GM18511 (cell line): ENCODE results near the gene NUP205.
"Not testable (repeated sequence)": the region's sequence is repeated elsewhere in the genome, so short reads cannot be mapped to it uniquely, and the experiment has no call there.

Experiments used
- ATAC-seq: cut with Tn5 transposase; IDR thresholded peaks from one replicate; pipeline ENCODE4 v1.9.1; 2021; ENCODE audit warnings: mild to moderate bottlenecking, moderate library complexity; ENCODE audit not compliant: unreplicated experiment

NUP205 gene

DNA sequence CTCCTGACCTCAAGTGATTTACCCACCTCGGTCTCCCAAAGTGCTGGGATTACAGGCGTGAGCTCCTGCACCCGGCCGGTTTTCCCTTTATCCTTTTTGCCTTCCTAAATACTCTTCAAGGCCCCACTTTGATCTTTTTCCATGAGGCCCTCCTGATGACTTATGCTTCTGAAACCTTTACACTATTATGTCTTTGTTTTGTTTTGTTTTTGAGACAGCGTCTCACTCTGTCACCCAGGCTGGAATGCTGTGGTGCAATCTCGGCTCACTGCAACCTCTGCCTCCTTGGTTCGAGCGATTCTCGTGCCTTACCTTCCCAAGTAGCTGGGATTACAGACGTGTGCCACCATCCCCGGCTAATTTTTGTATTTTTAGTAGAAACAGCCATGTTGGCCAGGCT, 108.4 kb downstream of the NUP205 start:
- no peak for ATAC-seq

DNA sequence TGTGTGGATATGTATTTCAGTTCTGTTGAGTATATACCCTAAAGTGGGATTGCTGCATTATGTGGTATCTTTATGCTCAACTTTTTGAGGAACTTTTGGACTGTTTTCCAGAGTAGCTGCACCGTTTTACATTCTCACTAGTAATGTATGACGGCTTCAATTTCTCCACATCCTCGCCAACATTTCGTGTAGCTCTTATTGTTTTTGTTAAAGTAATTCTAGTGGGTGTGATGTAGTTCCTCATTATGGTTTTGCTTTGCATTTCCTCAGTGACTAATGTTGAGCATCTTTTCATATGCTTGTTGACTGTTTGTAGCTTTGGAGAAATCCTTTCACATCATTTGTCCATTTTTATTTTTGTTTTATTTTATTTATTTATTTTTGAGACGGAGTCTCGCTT, 109.1 kb downstream of the NUP205 start:
- no peak for ATAC-seq

DNA sequence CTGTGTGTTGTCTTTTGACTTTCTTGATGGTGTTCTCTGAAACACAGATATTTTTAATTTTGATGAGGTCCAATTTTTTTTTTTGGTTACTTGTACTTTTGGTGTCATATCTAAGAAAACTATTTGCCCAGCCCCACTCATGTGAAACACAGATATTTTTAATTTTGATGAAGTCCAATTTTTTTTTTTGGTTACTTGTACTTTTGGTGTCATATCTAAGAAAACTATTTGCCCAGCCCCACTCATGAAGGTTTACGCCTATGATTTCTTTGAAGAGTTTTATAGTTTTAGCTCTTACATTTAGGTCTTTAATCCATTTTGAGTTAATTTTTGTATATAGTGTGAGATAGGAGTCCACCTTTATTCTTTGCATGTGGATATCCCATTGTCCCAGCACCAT, 109.9 kb downstream of the NUP205 start:
- not testable (repeated sequence) for ATAC-seq

DNA sequence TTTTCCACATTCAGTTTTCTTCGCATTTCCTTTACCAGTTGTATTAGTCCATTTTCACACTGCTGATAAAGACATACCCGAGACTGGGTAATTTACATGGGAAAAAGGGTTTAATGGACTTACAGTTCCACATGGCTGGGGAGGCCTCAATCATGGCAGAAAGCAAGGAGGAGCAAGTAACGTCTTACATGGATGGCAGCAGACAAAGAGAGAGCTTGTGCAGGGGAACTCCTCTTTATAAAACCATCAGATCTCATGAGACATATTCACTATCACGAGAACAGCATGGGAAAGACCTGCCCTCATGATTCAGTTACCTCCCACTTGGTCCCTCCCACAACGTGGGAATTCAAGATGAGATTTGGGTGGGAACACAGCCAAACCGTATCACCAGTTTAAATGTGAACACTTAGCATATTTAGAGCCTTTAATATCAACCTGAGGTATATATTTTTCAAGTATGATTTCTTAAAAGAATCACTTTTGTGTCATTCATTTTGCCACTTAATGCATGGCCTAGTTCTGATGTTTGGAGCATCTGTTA, 111.2 kb downstream of the NUP205 start:
- not testable (repeated sequence) for ATAC-seq

DNA sequence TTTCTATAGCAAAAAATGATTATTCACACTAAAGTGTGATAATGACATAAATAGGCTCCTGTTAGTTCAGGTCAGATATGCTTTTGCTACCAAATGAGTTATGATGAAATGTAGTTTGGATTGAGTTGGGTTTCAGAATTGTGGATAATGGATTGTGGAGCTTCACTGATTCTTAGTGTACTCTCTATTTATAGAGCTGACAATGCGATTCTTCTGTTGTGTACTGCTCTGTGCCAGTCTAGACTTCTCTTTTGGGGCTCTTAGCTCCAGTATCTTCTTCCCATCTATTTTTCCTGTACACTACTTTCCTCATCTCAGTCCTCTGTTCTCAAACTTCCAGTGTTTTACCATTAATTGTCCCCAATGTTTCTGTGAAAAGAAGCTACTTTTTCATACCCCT, 112.1 kb downstream of the NUP205 start:
- ATAC-seq = no peak

DNA sequence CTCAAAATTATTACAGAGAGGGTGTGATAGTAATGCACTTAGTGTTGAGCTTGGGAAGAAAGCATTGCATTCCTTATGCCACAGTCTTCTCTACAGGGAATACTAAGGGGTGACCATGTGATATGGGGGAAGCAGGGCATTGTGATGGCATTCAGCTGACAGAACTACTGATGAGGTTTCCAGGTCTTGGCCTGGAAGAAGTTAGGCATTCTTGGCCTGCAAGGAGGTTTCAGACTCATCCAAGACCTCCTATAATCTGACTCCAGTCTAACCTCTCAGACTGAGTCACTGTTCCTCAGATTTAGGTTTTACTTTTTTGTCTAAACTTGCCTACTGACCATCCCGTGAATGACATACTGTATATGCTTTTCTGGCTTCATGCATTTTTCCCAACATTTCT, 112.5 kb downstream of the NUP205 start:
- ATAC-seq = no peak

DNA sequence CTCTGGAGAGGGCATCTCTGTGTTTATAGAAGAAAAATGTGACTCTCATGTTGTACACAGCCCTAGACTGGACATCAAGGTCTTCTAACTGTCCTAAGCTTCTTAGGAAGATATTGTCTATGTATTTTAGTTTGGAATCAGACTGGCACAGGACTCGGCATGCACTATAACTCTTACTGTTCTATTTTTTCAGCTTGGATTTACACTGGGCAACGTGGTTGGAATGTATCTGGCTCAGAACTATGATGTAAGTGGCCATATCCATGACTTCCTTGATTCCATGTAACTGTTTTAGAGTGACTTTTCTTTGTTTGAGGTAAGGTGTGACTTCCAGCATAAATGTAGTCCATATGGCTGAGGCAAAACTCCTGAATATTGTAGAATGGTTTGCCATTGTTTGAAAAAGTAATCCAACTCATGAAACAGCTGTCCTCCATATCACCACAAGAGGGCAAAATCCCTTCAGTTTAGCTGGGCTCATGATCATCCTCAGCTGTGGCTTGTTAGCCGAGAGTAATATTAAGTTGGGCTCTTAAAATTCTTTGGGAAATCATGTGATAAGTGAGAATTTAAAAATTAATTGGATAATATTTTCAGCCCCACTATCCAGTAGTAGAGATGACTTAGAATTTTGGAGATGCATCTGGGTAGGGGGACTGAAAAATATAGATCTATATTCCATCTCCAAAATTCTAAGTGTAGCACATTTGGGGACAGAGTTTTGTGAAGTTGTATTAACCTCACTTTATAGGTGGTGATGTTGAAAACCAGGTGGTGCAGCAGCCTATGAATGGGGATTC, 115.0 kb downstream of the NUP205 start:
- peak; percentile 81 for ATAC-seq

DNA sequence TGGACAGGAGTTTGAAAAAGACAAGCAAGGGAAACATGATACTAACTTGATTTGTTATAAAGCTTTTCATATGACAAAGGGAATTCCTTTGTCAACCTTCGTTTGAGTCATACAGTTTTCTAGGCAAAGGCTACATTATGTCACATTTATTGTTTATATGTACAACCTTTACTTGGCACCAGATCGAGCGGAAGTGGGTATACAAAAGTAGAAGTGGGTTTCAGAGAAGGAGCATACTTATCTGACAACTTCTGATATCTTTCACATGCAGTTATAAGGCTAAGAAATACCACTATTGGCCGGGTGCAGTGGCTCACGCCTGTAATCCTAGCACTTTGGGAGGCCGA, 115.6 kb downstream of the NUP205 start:
- no peak for ATAC-seq

DNA sequence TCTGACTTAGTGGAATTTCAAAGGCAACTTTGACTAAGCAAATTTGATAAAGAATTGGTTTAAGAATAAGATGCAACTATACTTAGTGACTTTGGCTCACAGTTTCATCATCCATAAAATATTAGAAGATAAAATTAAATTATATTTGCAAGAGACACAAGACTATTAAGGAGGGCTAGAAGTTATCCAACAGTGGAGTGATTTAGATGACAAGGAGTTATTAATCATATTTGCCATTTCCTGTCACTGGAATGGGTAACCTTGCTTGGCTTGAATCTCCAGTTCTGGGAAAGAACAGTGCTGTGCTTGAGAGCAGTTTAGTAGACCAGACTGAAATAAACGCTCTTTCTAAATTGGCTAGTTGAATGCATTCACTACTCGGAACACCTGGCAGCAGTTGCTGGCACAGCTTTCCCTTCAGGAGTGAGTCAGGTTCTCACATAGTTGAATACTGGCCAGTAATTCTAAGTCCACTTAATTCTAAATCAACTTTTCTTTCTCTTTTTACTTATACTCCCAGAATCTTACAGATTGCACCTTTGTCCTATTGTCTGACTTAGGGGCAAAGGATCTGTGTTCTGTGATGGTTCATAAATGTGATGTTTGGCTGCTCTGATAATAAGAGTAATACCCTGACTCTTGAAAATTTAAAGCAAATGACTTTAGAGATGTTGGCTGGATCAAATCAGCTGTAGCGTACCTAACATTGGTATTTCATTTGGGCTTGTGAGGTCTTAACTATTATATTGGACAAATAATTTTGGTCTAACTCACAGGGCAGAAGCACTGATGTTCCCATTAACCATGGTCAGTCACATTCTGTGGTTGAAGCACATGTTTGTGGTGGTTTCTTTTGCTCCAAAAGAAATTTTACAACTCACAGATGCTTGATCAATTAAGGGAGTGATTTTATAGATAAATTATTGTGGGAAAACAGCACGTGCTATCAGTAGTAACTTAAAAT, 121.2 kb downstream of the NUP205 start:
- no peak for ATAC-seq

DNA sequence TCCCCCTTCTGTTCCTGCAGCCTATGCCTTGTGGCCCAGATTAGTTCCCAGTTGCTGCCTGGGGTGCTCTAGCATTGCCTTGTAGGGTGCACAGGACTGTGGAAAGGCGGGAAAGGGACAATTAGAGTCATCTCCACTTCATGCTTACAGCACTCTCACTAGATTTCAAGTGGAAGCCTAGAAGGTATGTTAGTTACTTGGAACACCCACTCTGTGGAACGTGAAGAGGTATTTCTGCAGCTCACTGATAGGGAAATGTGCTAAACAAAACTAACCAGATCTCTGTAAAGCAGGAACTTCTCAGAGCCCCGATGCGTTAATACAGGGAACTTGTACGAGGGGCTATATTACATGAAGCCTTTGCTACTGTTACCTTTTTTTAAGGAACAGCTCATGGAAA, 124.0 kb downstream of the NUP205 start:
- ATAC-seq = no peak

DNA sequence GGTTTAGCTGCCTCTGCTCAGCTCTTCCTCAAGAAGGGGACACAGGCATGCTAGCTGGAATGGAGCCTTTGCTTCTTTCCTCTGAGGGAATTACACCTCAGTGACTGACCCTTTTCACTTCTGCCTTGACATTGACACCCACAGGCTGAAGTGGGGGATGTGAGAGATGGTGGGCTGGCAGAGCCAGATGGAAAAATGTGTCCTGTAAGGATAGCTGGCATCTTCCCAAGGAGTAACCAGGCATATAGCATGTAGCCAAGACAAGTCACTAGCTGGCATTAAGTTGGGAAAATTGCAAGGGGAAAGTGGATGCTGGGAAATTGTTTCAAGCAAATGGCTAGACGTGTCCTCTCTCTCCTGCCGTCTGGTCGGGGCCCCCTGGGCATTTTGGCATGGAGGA, 124.5 kb downstream of the NUP205 start:
- ATAC-seq = no peak

DNA sequence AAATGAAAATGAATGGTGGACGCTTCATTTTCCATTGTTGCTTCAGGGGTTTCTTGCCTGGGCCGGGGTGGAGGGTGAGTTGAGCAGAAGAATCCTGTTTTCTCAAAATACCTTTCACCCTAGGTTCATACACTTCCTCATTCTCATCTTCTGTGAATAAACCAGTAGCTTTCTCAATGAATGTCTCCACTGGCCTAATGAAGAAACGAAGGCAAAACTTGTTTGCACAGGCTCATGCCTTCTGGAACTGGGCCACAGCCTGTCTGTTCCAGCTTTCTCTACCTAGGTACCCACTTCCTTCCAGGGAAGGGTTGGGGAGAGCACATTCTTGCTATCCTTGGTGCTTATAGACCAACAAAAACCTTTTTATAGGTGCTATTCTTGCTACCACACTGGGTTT, 125.9 kb downstream of the NUP205 start:
- no peak for ATAC-seq

DNA sequence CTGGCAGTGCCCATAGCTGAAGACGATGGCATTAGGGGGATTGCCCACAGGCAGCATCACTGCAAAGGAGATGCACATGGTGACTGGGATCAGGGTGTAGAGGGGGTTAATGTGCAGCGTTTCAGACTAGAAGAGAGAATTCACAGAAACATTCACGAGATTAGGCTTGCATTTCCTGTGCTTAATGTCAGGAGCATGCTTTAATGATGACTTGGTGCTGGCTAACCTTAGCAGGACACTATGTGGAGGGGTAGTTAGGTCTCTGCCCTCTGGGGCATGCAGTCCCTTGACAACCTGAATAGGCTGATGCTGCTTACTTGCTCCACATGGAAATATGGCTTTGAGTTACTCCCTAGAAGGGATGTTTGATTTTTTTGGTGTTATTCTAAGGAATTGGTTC, 126.4 kb downstream of the NUP205 start:
- ATAC-seq = no peak

DNA sequence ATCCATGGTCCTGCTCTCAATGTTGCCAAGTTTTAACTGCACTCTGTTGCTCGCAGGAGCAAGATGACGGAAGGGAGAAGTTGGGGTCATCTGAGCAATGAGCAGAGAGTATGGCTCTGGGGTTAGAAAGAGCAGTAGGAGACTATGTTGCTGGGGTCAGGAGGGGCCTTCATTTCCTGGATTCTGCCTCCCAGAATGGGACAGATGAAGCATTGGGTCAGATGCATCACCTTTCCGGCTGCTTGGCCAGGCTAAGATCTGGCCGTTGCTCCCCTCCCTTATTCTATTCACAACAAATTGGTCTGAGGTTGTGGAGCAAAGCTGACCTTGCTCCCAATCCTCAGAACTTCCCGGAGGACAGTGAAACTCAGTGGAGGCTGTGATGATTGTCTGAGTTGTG, 127.0 kb downstream of the NUP205 start:
- ATAC-seq = no peak

DNA sequence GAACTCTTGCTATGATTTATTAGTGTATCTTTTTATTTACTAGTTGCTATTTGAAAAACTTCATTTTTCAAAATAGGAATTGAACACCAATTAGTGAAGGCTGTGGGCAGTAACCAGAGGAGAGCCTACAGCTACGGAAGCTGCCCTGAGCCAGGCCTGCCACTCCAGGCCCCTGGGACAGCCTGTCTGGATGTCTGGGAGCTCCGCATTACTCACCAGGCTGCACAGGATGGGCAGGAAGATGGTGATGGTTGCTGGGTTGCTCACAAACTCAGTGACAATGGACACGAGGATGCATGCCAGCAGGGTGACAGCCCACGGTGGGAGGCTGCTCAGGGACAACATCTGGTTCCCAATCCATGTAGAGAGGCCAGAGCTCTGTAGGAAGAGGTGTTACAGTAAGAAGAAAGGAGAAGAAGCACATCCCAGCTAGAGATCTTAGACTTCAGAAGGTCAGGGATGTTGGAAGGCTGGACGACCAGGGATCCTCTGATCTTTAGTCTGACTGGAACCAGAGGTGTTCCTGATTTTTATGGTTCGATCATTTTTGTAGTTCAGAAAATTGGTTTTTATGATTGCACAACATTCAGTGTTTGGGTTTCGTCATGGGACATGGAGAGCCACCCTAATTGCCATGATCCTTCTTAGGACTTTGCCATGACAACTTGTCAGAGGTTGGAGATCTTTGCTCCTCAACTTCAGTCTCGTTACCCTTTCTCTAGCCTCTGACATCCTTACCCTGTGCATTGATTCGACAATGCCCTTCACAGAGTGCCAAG, 127.8 kb downstream of the NUP205 start:
- ATAC-seq = no peak

DNA sequence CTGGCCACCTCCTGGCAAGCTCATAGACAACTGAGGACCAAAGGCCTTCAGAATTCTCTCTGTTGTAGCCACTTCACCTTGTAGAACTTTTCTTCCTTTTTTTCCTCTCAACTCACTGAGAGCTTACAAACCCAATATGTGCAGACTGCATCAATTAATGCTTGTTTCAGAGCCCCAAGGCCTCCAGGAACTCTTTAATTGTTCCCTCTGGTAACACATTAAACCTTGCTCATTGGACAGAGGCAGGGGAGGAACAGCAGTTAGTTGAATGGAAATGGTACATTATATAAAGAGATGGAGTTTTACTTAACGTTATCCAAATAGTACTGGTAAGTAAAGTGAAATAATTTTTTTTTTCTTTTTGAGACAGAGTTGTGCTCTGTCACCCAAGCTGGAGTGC, 129.7 kb downstream of the NUP205 start:
- ATAC-seq = no peak

DNA sequence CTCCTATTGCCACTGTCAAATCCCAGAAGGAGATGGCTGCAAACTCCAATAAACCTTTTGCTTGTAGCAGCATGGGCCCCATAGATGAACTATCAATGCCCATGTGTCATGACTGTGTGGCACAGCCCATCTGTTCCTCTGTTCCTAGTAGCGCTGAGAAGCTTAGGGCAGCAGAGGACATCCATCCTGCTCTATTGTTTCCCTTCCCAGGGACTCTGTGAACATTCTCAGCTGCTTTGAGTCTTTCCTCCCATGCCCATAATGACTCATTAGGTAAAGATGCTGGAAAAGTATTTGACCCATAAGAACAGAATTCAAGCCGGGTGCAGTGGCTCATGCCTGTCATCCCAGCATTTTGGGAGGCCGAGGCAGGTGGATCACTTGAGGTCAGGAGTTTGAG, 132.8 kb downstream of the NUP205 start:
- no peak for ATAC-seq

DNA sequence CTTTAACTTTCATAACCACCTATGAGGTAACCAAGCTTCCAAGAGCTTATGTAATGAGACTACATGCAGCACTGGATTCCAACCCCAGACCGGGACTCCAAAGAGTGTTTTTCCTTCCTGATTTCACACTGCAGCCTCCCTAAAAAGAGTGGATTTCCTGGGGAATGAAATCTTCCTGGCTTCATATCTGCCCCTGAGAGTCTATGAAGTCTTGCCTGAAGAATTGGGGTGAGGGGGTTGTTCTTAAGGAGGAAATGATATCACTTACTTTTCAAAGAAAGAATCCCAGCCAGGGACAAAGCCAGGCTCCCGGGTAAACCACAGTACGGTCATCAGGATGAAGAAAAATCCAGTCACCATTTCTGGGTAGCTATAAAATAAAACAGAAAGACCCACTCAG, 134.3 kb downstream of the NUP205 start:
- no peak for ATAC-seq

DNA sequence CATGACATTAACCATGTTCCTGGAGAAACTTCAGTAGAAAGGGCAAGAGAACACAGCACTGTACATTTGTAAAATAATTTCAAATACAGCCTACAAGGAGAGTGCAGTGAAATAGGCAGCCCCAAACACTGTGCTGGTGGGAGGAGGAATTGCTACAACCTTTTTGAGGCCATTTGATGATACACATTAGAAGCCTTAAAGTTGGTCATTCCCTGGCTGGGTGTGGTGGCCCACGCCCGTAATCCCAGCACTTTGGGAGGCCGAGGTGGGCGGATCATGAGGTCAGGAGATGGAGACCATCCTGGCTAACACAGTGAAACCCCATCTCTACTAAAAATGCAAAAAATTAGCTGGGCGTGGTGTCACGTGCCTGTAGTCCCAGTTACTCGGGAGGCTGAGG, 134.9 kb downstream of the NUP205 start:
- not testable (repeated sequence) for ATAC-seq

DNA sequence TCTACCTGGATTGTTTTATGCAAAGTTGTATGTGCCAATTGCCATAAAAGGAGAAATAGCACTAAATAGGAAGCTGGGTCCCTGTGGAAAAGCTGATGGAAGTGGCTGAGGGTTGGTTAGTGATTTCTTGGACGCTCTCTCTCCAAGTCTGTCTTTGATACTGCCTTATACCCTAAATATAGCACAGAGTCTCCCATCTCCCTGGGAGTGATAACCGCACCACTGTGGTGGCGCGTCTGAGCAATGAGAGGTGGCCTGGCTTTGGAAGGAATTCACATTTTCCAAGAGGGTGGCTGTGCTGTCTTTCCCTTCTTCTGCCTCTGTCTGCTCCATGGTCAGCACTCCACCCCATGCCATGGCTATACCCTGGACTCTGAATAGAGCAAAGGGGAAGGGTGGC, 135.8 kb downstream of the NUP205 start:
- ATAC-seq = no peak
